ENCODE data around the gene AFAP1L2.

AFAP1L2 gene, protein sequence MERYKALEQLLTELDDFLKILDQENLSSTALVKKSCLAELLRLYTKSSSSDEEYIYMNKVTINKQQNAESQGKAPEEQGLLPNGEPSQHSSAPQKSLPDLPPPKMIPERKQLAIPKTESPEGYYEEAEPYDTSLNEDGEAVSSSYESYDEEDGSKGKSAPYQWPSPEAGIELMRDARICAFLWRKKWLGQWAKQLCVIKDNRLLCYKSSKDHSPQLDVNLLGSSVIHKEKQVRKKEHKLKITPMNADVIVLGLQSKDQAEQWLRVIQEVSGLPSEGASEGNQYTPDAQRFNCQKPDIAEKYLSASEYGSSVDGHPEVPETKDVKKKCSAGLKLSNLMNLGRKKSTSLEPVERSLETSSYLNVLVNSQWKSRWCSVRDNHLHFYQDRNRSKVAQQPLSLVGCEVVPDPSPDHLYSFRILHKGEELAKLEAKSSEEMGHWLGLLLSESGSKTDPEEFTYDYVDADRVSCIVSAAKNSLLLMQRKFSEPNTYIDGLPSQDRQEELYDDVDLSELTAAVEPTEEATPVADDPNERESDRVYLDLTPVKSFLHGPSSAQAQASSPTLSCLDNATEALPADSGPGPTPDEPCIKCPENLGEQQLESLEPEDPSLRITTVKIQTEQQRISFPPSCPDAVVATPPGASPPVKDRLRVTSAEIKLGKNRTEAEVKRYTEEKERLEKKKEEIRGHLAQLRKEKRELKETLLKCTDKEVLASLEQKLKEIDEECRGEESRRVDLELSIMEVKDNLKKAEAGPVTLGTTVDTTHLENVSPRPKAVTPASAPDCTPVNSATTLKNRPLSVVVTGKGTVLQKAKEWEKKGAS

GRCh38 chr10:114404171-114405010, at the start of gene AFAP1L2:
AFAP1L2 (minus strand) TSS chr10:114404502; CDS start chr10:114404455, 47 bp downstream.
- no peak for TF ChIP-seq SNAI2 (CRISPR knock-in tag; IDR thresholded peaks at IDR 0.05)
- TF ChIP-seq ZFP3 (CRISPR knock-in tag; IDR thresholded peaks at IDR 0.05): peak; percentile 97
- peak; percentile 77 for ATAC-seq

GRCh38 chr10:114453576-114453975, 49.3 kb upstream of the AFAP1L2 start:
- ATAC-seq: no peak
- TF ChIP-seq ZFP3 (CRISPR knock-in tag; IDR thresholded peaks at IDR 0.05) (no peak), PPARA (CRISPR knock-in tag; IDR thresholded peaks at IDR 0.05; ENCODE audit: borderline replicate concordance) (no peak), GLIS3 (CRISPR knock-in tag; IDR thresholded peaks at IDR 0.05) (no peak), ZNF8 (CRISPR knock-in tag; IDR thresholded peaks at IDR 0.05) (no peak), CSDC2 (CRISPR knock-in tag; IDR thresholded peaks at IDR 0.05) (no peak), RARB (CRISPR knock-in tag; IDR thresholded peaks at IDR 0.05) (no peak)
- TF ChIP-seq, protein P1, sequence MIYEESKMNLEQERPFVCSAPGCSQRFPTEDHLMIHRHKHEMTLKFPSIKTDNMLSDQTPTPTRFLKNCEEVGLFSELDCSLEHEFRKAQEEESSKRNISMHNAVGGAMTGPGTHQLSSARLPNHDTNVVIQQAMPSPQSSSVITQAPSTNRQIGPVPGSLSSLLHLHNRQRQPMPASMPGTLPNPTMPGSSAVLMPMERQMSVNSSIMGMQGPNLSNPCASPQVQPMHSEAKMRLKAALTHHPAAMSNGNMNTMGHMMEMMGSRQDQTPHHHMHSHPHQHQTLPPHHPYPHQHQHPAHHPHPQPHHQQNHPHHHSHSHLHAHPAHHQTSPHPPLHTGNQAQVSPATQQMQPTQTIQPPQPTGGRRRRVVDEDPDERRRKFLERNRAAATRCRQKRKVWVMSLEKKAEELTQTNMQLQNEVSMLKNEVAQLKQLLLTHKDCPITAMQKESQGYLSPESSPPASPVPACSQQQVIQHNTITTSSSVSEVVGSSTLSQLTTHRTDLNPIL (CRISPR knock-in tag; IDR thresholded peaks at IDR 0.05; ENCODE audit: low read depth): no peak

GRCh38 chr10:114448897-114449296, 44.6 kb upstream of the AFAP1L2 start:
- no peak for ATAC-seq
- TF ChIP-seq CSRNP3 (CRISPR knock-in tag; IDR thresholded peaks at IDR 0.05) (no peak), BACH2 (CRISPR knock-in tag; IDR thresholded peaks at IDR 0.05; ENCODE audit: borderline replicate concordance) (no peak), ARNTL (CRISPR knock-in tag; IDR thresholded peaks at IDR 0.05; ENCODE audit: borderline replicate concordance, low read depth) (no peak), ZFP3 (CRISPR knock-in tag; IDR thresholded peaks at IDR 0.05) (no peak), CSDC2 (CRISPR knock-in tag; IDR thresholded peaks at IDR 0.05) (no peak), TCF4 (CRISPR knock-in tag; IDR thresholded peaks at IDR 0.05; ENCODE audit: borderline replicate concordance) (no peak), OSR1 (CRISPR knock-in tag; IDR thresholded peaks at IDR 0.05) (no peak), ISL1 (CRISPR knock-in tag; IDR thresholded peaks at IDR 0.05) (no peak), ZFP30 (CRISPR knock-in tag; IDR thresholded peaks at IDR 0.05) (no peak), ZNF8 (CRISPR knock-in tag; IDR thresholded peaks at IDR 0.05) (no peak)
- TF ChIP-seq, protein P2, sequence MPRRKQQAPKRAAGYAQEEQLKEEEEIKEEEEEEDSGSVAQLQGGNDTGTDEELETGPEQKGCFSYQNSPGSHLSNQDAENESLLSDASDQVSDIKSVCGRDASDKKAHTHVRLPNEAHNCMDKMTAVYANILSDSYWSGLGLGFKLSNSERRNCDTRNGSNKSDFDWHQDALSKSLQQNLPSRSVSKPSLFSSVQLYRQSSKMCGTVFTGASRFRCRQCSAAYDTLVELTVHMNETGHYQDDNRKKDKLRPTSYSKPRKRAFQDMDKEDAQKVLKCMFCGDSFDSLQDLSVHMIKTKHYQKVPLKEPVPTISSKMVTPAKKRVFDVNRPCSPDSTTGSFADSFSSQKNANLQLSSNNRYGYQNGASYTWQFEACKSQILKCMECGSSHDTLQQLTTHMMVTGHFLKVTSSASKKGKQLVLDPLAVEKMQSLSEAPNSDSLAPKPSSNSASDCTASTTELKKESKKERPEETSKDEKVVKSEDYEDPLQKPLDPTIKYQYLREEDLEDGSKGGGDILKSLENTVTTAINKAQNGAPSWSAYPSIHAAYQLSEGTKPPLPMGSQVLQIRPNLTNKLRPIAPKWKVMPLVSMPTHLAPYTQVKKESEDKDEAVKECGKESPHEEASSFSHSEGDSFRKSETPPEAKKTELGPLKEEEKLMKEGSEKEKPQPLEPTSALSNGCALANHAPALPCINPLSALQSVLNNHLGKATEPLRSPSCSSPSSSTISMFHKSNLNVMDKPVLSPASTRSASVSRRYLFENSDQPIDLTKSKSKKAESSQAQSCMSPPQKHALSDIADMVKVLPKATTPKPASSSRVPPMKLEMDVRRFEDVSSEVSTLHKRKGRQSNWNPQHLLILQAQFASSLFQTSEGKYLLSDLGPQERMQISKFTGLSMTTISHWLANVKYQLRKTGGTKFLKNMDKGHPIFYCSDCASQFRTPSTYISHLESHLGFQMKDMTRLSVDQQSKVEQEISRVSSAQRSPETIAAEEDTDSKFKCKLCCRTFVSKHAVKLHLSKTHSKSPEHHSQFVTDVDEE (CRISPR knock-in tag; IDR thresholded peaks at IDR 0.05): no peak
- TF ChIP-seq, protein P1 (CRISPR knock-in tag; IDR thresholded peaks at IDR 0.05; ENCODE audit: low read depth): no peak

DNA sequence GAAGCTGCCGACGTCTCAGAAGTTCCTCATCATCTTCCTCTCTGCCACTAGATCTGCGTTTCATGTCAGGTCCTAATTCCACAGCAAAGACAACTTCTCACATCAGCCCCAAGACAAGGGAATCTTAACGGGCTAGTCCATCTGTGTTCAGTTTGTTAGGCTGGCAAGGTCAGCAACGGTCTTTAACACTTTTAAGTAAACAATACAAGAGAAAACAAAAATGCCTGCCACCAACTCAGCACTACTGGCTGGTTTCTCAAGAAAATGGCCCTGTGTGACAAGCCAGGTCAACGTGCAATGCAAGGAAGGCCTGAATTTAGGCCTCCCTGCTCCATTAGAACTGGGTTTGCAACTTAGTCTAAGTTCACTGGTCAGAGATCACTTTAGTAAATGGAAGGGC, 41.0 kb upstream of the AFAP1L2 start:
- no peak for ATAC-seq
- TF ChIP-seq TOX (CRISPR knock-in tag; IDR thresholded peaks at IDR 0.05; ENCODE audit: borderline replicate concordance) (no peak), ISL1 (CRISPR knock-in tag; IDR thresholded peaks at IDR 0.05) (no peak), RARB (CRISPR knock-in tag; IDR thresholded peaks at IDR 0.05) (no peak), CSRNP3 (CRISPR knock-in tag; IDR thresholded peaks at IDR 0.05) (no peak), ZFP3 (CRISPR knock-in tag; IDR thresholded peaks at IDR 0.05) (no peak), ESRRG (CRISPR knock-in tag; IDR thresholded peaks at IDR 0.05) (no peak), SNAI2 (CRISPR knock-in tag; IDR thresholded peaks at IDR 0.05) (no peak)
- TF ChIP-seq, protein P2 (CRISPR knock-in tag; IDR thresholded peaks at IDR 0.05): no peak
